ENCODE measurements around the gene IQGAP1. TPM values are rescaled to one million over a fixed set of nuclear protein-coding genes. Genes with fewer than 3 reads are reported as not detected.
"Not testable (repeated sequence)": the region's sequence is repeated elsewhere in the genome, so short reads cannot be mapped to it uniquely, and the experiment has no call there.

The IQGAP1 gene
- total RNA-seq, 1 donor from 2014 or later = 227 TPM

GRCh38 chr15:90413411-90414379 lies 25.7 kb downstream of the IQGAP1 start:
- peaks cover 24% of the 10 kb centered on the region for H3K36me3 Mint-ChIP-seq (ENCODE audit: low read depth)
- DNase-seq (no peak), ATAC-seq (ENCODE audit: low read depth) (no peak)
- POLR2A ChIA-PET = interaction anchor here (0.6 to 2.0 kb wide), 2 partner anchors 16 to 25 kb away, joined by 7 to 15 read pairs; partner anchors contain the start of gene IQGAP1
- CTCF ChIA-PET = no interaction called here
- H3K4me1 Mint-ChIP-seq = peaks cover 70% of the 10 kb centered on the region
- no peaks in the 10 kb centered on the region for H3K27me3 Mint-ChIP-seq
- peaks cover 2% of the 10 kb centered on the region for H3K9me3 Mint-ChIP-seq
- intact Hi-C loops (cut with micrococcal nuclease) = no loop called here
- peak overlapping the region; percentile 46 for H3K4me3 Mint-ChIP-seq
- H3K27ac Mint-ChIP-seq = no peak overlapping the region
- TF ChIP-seq, protein P1, sequence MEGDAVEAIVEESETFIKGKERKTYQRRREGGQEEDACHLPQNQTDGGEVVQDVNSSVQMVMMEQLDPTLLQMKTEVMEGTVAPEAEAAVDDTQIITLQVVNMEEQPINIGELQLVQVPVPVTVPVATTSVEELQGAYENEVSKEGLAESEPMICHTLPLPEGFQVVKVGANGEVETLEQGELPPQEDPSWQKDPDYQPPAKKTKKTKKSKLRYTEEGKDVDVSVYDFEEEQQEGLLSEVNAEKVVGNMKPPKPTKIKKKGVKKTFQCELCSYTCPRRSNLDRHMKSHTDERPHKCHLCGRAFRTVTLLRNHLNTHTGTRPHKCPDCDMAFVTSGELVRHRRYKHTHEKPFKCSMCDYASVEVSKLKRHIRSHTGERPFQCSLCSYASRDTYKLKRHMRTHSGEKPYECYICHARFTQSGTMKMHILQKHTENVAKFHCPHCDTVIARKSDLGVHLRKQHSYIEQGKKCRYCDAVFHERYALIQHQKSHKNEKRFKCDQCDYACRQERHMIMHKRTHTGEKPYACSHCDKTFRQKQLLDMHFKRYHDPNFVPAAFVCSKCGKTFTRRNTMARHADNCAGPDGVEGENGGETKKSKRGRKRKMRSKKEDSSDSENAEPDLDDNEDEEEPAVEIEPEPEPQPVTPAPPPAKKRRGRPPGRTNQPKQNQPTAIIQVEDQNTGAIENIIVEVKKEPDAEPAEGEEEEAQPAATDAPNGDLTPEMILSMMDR (IDR thresholded peaks at IDR 0.05) = no peak

GRCh38 chr15:90414408-90415028 lies 26.5 kb downstream of the IQGAP1 start:
- H3K4me3 Mint-ChIP-seq = no peak overlapping the region
- H3K27me3 Mint-ChIP-seq = no peaks in the 10 kb centered on the region
- POLR2A ChIA-PET = interaction anchor here (0.6 kb wide), 1 partner anchor 17 kb away, joined by 7 read pairs; no protein-coding TSS in a partner anchor
- peak overlapping the region; percentile 1 for H3K27ac Mint-ChIP-seq
- ATAC-seq (ENCODE audit: low read depth) (no peak), DNase-seq (no peak)
- TF ChIP-seq, protein P1 (IDR thresholded peaks at IDR 0.05) = no peak
- intact Hi-C loops (cut with micrococcal nuclease) = no loop called here
- H3K9me3 Mint-ChIP-seq = peaks cover 2% of the 10 kb centered on the region
- peaks cover 75% of the 10 kb centered on the region for H3K4me1 Mint-ChIP-seq
- CTCF ChIA-PET = no interaction called here
- peaks cover 19% of the 10 kb centered on the region for H3K36me3 Mint-ChIP-seq (ENCODE audit: low read depth)

GRCh38 chr15:90416052-90416451 lies 28.0 kb downstream of the IQGAP1 start:
- DNase-seq; H3K9me3 Mint-ChIP-seq; ATAC-seq (ENCODE audit: low read depth); H3K27ac Mint-ChIP-seq; H3K27me3 Mint-ChIP-seq; POLR2A ChIA-PET; H3K4me3 Mint-ChIP-seq; CTCF ChIA-PET; intact Hi-C loops (cut with micrococcal nuclease): not testable (repeated sequence)
- Mint-ChIP-seq H3K36me3 (ENCODE audit: low read depth) (peaks cover 10% of the 10 kb centered on the region), H3K4me1 (peaks cover 76% of the 10 kb centered on the region)

- ATAC-seq (ENCODE audit: low read depth) (no peak), DNase-seq (no peak)
- Mint-ChIP-seq H3K27ac (no peak overlapping the region), H3K27me3 (no peaks in the 10 kb centered on the region), H3K4me3 (peak overlapping the region; percentile 11), H3K36me3 (ENCODE audit: low read depth) (peaks cover 8% of the 10 kb centered on the region), H3K4me1 (peaks cover 70% of the 10 kb centered on the region), H3K9me3 (no peaks in the 10 kb centered on the region)
- intact Hi-C loops (cut with micrococcal nuclease) = no loop called here
- ChIA-PET POLR2A (no interaction called here), CTCF (no interaction called here)
- TF ChIP-seq, protein P1 (IDR thresholded peaks at IDR 0.05) = no peak
Measured at GRCh38 chr15:90418627-90419026, 30.6 kb downstream of the IQGAP1 start.

- H3K4me3 Mint-ChIP-seq = no peak overlapping the region
- no peaks in the 10 kb centered on the region for H3K27me3 Mint-ChIP-seq
- POLR2A ChIA-PET = no interaction called here
- intact Hi-C loops (cut with micrococcal nuclease) = no loop called here
- CTCF ChIA-PET = no interaction called here
- no peaks in the 10 kb centered on the region for H3K9me3 Mint-ChIP-seq
- TF ChIP-seq, protein P1 (IDR thresholded peaks at IDR 0.05) = no peak
- H3K27ac Mint-ChIP-seq = no peak overlapping the region
- DNase-seq (no peak), ATAC-seq (ENCODE audit: low read depth) (no peak)
- H3K36me3 Mint-ChIP-seq (ENCODE audit: low read depth) = peaks cover 6% of the 10 kb centered on the region
- peaks cover 70% of the 10 kb centered on the region for H3K4me1 Mint-ChIP-seq
Measured at GRCh38 chr15:90419206-90419605, 31.2 kb downstream of the IQGAP1 start.
